Measurements from ENCODE around the gene NFE2L2.
A peak's percentile ranks its signal among the peaks of the same experiment; 100 is the strongest.
"Not testable (repeated sequence)": the region's sequence is repeated elsewhere in the genome, so short reads cannot be mapped to it uniquely, and the experiment has no call there.

The NFE2L2 gene

GRCh38 chr2:177279847-177280246, 15.3 kb upstream of the NFE2L2 start:
- no peak for DNase-seq (ENCODE audit: low spot score)

- no peak for DNase-seq (ENCODE audit: low spot score)
Measured at GRCh38 chr2:177275743-177276055, 11.2 kb upstream of the NFE2L2 start.

- no peak for DNase-seq (ENCODE audit: low spot score)
Measured at GRCh38 chr2:177275040-177275742, 10.7 kb upstream of the NFE2L2 start.

- no peak for DNase-seq (ENCODE audit: low spot score)
Measured at GRCh38 chr2:177273408-177273807, 8.9 kb upstream of the NFE2L2 start.

- DNase-seq (ENCODE audit: low spot score) = no peak
Measured at GRCh38 chr2:177272765-177273164, 8.2 kb upstream of the NFE2L2 start.

GRCh38 chr2:177271981-177272666, 7.6 kb upstream of the NFE2L2 start:
- DNase-seq (ENCODE audit: low spot score) = no peak

- no peak for DNase-seq (ENCODE audit: low spot score)
Measured at GRCh38 chr2:177270531-177270930, 6.0 kb upstream of the NFE2L2 start.

- no peak for DNase-seq (ENCODE audit: low spot score)
Measured at GRCh38 chr2:177268901-177269300, 4.4 kb upstream of the NFE2L2 start.

GRCh38 chr2:177268187-177268871, 3.8 kb upstream of the NFE2L2 start:
- no peak for DNase-seq (ENCODE audit: low spot score)

GRCh38 chr2:177266955-177267354, 2.4 kb upstream of the NFE2L2 start:
- DNase-seq (ENCODE audit: low spot score) = not testable (repeated sequence)

- DNase-seq (ENCODE audit: low spot score) = peak; percentile 51
Measured at GRCh38 chr2:177265824-177266817, 1.6 kb upstream of the NFE2L2 start.

- DNase-seq (ENCODE audit: low spot score) = no peak
Measured at GRCh38 chr2:177264209-177264692, 276 bp downstream of the NFE2L2 start.

- peak; percentile 92 for DNase-seq (ENCODE audit: low spot score)
Measured at GRCh38 chr2:177263451-177264208, 897 bp downstream of the NFE2L2 start.

- no peak for DNase-seq (ENCODE audit: low spot score)
Measured at GRCh38 chr2:177262958-177263450, 1.5 kb downstream of the NFE2L2 start.

- peak; percentile 28 for DNase-seq (ENCODE audit: low spot score)
Measured at GRCh38 chr2:177262092-177262491, 2.4 kb downstream of the NFE2L2 start.

GRCh38 chr2:177261116-177262060, 3.1 kb downstream of the NFE2L2 start:
- DNase-seq (ENCODE audit: low spot score) = no peak

GRCh38 chr2:177260379-177260778, 4.1 kb downstream of the NFE2L2 start:
- no peak for DNase-seq (ENCODE audit: low spot score)

GRCh38 chr2:177258059-177258458, 6.5 kb downstream of the NFE2L2 start:
- DNase-seq (ENCODE audit: low spot score) = no peak

GRCh38 chr2:177257471-177257870, 7.1 kb downstream of the NFE2L2 start:
- DNase-seq (ENCODE audit: low spot score) = no peak

GRCh38 chr2:177256695-177257094, 7.8 kb downstream of the NFE2L2 start:
- no peak for DNase-seq (ENCODE audit: low spot score)
